Mesenteric fat pad (tissue), 1 donor: Measurements from ENCODE around the gene TTC9B. TPM values are rescaled to one million over a fixed set of nuclear protein-coding genes. Genes with fewer than 3 reads are reported as not detected.

Source experiments
- DNase-seq: peaks from one replicate; pipeline ENCODE4 v3.0.0-alpha.2; 2020; ENCODE audit warnings: low spot score
- total RNA-seq: library from RNA; stranded (reverse); fragmentation: NEBNext Ultra II Directional; extraction: Animal tissue kit (Norgen Biotek cat#: 25700); gene quantifications from one replicate; pipeline ENCODE4 v1.2.1, GENCODE V29; 2021
- donor health status: DM: yes; HTN: yes; CAD: no.

TTC9B gene
- total RNA-seq, 1 donor from 2014 or later, result not detected

- no peak for DNase-seq
Observed at GRCh38 chr19:40216013-40216776, 2.0 kb downstream of the TTC9B start.

- no peak for DNase-seq
Observed at GRCh38 chr19:40214936-40215335, 3.2 kb downstream of the TTC9B start.

DNA sequence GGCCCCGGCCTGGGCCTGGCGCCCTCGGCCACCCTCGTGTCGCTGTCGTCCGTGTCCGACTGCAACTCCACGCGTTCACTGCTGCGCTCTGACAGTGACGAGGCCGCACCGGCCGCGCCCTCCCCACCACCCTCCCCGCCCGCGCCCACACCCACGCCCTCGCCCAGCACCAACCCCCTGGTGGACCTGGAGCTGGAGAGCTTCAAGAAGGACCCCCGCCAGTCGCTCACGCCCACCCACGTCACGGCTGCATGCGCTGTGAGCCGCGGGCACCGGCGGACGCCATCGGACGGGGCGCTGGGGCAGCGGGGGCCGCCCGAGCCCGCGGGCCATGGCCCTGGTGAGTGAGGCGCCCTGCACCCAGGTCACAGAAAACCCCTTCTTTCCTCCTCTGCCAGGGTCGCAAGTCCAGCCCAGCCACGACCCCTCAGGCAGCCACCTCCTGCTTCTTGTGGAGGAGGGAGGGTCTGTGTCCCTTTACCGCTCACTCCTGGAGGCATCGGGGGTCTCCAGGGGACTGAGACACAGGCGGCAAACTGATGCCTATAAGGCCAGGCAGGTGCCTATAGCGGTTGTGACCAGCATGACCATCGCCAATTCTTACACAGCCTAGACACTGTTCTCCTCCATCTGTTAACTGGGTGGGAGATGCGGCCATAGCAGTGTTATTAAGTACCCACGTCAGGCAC is 4.2 kb downstream of the TTC9B start:
- DNase-seq, result no peak

GRCh38 chr19:40213251-40213829 is 4.8 kb downstream of the TTC9B start:
- no peak for DNase-seq

- DNase-seq, result no peak
Observed at GRCh38 chr19:40210889-40211288, 7.3 kb downstream of the TTC9B start.

DNA sequence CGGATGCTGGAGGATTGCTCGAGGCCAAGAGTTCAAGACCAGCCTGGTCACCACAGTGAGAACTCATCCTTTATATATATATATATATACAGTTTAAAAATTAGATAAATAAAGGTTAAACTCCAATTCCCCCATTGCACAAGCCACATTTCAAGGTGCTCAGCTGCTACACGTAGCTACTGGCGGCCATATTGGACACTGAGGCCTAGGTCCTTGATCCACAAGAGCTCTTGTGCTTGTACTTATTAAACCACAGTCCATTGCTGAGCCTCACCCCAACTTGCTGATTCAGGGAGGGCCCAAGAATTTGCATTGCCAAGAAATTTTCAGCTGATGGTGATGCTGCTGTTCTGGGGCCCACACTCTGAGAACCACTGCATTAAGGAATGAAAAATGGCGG is 9.6 kb downstream of the TTC9B start:
- DNase-seq, result no peak

- no peak for DNase-seq
Observed at GRCh38 chr19:40205760-40206159, 12.4 kb downstream of the TTC9B start.

DNA sequence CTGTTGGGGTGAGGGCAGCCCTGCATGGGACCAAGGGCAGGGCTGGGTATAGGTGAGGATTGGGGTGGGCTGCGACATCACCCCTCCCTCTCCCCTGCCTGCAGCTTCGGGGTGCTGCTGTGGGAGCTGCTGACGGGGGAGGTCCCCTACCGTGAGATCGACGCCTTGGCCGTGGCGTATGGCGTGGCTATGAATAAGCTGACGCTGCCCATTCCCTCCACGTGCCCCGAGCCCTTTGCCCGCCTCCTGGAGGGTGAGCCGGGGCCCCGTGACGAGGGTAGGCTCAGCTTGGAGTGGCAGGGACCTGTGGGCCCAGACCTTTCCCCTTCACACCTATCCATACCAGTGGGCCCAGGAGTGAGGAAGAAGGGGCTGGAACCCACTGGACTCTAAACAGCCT is 13.8 kb downstream of the TTC9B start:
- no peak for DNase-seq

DNA sequence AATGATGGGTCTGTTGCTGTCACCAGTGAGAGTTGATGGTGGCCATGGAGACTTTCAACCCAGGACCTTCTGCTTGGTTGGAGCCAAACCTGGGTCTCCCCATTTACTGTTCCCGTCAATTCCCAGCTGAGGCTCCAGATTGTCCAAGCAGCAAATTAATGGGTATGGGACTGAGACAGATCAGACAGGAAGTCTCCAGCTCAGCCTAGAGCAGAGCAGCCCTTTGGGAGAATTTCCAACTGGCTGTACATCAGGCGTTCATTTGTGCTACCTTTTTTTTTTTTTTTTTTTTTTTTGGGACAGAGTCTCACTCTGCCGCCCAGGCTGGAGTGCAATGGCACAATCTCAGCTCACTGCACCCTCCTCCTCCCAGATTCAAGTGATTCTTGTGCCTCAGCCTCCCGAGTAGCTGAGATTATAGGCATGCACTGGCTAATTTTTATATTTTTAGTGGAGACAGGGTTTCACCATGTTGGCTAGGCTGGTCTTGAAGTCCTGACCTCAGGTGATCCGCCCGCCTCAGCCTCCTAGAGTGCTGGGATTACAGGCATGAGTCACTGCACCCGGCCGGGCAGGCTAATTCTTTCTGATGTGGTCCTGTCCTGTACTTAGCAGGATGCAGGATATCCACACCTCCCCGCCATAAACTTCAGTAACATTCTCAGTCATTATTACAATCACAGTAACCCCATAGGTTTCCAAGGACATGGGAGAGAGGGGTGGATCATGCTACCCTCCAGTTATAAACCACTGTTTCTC is 17.7 kb downstream of the TTC9B start:
- DNase-seq, result no peak

DNA sequence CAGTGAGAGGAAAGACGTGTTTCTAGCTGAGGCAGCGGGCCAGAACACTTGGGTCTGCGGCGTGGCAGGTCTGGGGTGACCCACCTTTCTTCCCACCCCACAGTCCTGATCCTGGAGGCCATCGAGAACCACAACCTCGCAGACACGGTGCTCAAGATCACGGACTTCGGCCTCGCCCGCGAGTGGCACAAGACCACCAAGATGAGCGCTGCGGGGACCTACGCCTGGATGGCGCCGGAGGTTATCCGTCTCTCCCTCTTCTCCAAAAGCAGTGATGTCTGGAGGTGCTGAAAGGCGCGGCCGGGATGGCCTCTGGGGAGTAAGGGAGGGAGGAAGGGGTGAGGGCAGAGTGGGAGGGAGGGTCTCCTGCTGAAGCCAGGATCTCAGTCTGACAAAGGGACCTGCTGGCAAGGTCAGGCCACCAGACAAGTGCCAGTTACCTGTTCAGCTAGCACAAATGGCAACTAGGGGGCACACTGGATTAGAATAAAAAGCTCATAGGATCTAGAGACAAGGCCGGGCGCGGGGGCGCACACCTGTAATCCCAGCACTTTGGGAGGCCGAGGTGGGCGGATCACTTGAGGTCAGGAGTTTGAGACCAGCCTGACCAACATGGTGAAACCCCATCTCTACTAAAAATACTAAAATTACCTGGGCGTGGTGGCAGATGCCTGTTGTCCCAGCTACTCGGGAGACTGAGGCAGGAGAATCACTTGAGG is 19.8 kb downstream of the TTC9B start:
- no peak for DNase-seq

DNA sequence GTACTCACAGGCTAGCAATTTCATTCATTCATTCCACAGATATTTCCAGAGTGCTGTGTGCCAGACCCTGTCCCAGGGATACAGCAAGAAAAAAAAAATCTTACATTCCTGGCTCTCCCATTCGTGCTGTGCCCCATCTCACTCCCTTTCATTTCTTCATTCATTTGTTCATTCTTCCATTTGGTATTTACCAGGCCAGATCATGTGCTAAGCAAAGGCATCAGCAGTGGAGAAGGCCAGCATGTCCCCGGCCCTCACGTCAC is 24.7 kb downstream of the TTC9B start:
- DNase-seq, result no peak

DNA sequence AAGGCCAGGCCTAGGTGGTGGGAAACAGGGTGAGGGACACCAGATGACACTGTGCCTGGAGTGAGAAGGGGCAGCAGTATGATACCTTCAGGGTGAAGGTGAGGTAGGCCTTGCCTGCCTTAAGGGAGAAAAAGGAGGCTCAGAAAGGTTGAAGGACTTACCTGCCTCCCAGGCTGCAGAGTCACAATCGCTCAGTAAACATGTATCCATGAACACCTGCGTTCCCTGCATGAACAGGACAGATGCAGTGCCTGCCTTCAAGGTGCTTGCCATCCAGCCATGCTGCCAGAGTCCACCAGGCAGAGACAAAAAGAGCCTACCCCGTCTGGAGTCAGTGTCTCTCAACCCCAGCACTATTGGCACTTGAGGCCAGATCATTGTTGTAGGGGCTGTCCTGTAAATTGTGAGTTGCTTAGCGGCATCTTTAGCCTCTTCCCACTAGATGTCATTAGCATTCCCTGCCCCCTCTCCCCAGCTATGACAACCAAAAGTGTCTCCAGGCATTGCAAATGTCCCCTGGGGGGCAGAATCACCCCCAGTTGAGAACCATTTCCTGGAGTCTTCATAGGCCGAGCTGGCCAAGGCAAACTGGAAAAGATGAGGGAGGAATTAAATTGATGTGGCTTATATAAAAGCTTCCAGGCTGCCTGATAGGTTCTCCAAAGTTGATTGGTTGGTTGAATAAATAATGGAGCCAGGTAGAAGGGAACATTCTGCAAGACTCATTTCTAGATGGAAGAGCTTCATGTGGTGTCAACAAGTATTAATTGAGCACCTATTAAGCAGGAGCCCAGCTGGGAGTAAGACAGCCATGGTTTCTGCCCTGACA is 25.2 kb downstream of the TTC9B start:
- DNase-seq, result no peak

DNA sequence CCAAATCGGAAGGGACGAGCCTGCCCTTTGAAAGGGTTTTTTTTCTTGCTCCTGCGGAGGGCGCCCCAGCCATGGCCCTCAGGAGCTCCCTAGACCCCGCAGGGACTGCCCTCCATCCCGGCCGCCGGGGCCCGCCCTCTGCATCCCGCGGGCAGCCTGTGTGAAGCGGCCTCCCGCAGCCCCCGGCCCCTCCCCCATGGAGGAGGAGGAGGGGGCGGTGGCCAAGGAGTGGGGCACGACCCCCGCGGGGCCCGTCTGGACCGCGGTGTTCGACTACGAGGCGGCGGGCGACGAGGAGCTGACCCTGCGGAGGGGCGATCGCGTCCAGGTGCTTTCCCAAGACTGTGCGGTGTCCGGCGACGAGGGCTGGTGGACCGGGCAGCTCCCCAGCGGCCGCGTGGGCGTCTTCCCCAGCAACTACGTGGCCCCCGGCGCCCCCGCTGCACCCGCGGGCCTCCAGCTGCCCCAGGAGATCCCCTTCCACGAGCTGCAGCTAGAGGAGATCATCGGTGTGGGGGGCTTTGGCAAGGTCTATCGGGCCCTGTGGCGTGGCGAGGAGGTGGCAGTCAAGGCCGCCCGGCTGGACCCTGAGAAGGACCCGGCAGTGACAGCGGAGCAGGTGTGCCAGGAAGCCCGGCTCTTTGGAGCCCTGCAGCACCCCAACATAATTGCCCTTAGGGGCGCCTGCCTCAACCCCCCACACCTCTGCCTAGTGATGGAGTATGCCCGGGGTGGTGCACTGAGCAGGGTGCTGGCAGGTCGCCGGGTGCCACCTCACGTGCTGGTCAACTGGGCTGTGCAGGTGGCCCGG is 26.1 kb downstream of the TTC9B start:
- DNase-seq, result no peak

- DNase-seq, result peak; percentile 93
Observed at GRCh38 chr19:40190891-40191835, 27.0 kb downstream of the TTC9B start, which contains the start of gene MAP3K10. Gene MAP3K10, plus strand, starts transcription at chr19:40191426. Its CDS starts 606 bp downstream, at chr19:40192032.

- no peak for DNase-seq
Observed at GRCh38 chr19:40184273-40184672, 33.9 kb downstream of the TTC9B start.

- no peak for DNase-seq
Observed at GRCh38 chr19:40178756-40179155, 39.4 kb downstream of the TTC9B start.

DNA sequence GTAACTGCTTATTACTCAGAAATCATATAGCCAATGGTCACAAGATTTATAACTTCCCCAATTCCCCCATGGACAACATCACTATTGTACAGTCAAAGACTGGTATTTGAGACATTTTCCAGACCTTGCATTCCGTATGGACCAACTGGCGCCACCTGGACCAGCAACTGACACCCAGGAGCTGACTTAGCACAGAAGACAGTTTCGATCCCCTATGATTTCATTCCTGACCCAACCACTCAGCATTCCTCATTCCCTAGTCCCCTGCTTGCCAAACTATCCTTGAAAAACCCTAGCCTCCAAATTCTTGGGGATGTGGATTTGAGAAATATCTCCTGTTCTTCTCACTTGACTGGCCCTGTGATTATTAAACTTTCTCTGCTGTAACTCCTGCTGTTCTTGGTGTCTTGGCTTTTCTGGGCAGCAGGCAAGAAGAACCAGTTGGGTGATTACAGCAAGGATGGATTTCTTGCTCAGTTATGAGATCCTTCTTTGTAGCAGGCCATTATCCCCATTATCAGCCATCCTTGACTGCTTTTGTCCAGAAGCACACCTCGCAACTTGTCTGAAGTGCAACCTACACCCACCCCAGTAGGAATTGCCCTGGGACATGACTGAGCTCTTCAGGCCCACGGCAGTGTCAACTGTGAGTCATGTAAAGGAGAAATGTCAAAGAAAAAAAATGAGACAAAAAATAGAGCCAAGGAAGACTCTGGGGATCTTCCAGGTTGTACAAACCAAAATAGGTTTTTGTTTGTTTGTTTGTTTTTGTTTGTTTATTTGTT is 40.7 kb downstream of the TTC9B start:
- no peak for DNase-seq

DNA sequence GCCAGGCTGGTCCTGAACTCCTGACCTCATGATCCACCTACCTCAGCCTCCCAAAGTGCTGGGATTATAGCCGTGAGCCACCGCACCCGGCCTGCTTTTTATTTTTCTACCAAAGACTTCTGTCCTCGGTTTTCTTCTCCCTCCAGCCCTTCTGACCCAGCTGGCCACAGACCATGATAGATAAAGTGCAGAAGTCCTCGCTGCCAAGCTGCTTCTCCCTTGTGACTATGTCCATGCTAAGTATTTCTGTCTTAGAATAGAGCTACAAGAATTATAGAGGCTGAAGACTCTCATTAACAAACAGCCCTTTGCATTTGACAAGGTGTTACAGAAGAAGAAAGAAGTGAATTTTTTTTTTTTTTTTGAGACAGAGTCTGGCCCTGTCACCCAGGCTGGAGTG is 42.4 kb downstream of the TTC9B start:
- DNase-seq, result no peak
